Measurements from ENCODE around the gene ADAMTS17.

ADAMTS17 gene

DNA sequence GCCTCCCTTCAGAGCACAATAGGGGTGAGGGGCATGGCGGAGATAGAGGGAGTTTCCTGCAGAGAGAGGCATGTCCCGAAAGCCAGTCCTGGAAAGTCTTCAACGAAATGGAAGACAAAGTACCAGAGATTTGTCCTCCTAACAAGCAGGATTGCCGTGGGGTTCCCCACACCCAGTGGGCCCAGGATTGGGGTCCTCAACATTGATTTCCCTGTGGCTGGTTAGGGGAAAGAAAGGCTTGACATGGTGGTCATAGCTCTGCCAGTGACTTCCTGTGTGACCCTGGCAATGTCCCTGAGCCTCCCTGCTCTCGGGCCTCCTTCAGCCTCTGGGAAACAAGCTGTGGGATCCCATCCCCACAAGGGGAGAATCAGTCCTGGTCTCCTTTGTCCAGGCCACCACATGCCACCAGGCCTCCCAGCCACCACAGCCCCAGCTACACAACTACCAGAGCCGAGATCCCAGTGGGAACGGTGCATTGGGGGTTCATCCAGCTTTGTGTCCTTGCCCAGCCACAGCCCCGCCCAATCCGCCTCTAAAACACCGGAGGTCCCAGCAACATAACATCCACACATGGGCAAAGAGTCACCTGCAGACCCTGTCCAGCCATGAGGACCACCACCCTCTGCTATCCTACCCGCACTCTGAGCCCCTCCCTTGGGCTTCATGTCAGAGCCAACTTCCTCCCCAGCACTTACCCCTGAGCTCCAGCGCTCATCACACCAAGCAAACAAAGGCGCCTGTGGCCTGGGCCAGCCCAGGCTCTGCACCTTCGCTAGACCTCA, 63.0 kb downstream of the ADAMTS17 start:
- no peak for DNase-seq (ENCODE audit: low spot score)

DNA sequence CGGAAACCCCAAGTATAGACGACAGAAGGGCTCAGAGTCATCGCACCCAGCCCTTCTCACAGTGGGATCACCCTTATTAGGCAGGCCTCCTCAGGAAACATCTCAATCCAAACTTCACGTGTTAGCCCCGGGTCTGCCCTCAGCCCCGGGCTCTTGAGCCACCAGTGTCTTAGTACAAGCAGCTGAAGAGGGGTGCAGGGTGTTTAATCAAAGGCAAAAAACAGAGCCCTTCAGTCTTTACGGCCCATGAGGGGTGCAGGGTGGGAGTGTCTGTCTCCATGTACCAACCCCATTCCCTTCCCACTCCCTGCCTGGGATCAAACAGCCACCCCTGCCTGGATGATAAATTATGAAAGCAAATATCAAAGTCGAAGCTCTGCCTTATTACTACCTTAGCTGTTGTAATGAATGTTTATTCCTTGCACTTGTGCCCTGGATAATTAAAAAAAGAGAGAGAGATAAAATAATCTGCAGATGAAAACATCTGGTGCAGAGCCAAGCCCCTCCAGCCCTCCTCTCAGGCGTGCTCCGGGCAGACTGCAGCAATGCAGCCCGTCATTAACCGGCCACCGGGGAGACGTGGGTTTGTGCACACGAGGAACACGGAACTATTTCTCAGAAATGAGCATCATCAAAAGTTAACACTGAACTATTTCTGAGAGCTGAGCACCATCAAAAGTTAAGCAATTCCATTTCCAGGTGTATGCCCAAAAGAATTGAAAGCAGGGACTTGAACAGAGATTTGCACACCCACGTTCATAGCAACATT, 64.5 kb downstream of the ADAMTS17 start:
- DNase-seq (ENCODE audit: low spot score), result no peak

DNA sequence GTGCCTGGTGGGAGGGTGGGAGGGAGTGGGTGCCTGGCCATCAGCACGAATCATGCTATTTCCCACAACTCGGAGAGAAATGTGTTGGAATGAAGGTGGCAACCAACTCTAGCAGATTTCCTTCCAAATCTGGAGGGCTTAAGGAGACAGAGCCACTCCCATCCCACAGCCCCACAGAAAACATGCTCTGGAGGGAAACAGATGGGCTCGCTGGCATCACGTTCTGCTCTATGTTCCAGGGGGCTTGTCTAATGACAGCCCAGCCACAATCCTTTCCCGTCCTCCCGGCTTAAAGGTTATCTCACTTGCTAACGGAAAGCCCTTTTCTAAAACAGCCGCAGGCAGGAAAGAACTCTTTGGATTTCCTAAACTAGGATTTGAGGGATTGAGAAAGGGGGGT, 65.3 kb downstream of the ADAMTS17 start:
- no peak for DNase-seq (ENCODE audit: low spot score)

DNA sequence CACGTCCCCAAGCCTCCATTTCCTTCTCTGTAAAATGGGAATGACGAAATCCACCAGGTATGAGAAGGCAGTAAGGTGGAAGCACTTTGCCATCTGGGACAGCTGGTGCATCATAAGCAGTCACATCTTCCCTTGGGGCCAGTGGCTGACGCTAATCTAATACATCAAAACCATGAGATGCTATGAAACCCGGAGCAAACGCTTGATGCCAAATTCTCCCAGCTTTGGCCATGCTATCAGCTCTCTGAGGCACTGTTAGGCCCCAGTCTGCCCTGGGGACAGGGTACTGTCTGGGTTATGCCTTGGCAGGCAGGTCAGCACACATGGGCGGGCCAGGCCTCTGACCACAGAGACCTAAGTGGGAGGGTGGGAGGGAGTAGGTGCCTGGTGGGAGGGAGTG, 66.1 kb downstream of the ADAMTS17 start:
- DNase-seq (ENCODE audit: low spot score), result no peak

DNA sequence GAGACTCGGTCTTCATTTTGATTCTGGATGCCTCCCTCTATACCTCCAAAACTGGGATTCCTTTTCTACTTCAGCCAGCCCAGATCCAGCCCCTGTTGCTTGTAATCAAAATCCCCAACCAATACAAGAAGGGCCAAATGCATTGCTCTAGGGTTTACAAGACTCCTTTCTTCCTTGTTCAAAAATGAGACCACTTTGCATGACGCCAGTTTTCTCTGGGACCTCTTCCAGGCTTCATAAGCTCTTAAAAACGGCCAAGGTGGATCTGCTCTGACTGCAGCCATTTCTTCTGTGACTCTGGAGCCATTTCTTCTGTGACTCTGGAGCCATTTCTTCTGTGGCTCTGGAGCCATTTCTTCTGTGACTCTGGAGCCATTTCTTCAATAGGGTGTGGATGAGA, 71.9 kb downstream of the ADAMTS17 start:
- no peak for DNase-seq (ENCODE audit: low spot score)

DNA sequence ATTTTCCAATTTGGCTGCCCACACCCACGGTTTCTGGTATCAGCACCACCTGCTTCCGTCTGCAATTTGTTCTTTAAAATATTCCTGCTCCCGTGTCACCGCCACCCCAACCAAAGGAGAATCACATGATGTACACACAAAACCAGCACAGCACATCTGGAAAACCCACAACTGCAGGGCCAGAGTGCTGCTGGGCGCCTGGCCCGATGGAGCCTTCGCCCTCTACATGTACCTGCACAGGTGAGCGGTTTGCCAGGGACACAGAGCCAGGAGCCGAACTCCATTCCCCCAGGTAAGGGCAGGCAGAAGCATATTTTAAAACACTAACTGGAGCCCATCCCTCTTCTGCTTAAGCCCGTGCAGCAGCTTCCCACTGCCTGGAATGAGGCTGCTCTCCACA, 75.6 kb downstream of the ADAMTS17 start:
- DNase-seq (ENCODE audit: low spot score), result no peak

DNA sequence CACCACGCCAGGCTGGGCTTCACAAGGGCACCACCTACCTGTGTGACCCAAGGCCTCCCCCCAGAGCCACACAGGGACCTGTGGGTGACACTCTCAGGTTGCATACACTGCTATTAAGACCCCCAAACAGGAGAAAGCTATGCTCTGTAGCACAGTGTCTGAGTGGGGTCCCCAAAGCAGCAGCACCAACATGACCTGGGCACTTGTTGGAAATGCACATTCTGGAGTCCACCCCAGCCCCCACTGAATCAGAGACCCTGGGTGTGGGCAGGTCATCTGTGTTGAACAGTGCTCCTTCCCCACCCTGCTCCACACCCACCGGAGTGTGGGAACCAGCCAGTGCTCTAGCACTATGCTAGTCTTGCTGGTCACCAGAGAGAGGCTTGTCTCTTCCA, 76.1 kb downstream of the ADAMTS17 start:
- DNase-seq (ENCODE audit: low spot score), result no peak

DNA sequence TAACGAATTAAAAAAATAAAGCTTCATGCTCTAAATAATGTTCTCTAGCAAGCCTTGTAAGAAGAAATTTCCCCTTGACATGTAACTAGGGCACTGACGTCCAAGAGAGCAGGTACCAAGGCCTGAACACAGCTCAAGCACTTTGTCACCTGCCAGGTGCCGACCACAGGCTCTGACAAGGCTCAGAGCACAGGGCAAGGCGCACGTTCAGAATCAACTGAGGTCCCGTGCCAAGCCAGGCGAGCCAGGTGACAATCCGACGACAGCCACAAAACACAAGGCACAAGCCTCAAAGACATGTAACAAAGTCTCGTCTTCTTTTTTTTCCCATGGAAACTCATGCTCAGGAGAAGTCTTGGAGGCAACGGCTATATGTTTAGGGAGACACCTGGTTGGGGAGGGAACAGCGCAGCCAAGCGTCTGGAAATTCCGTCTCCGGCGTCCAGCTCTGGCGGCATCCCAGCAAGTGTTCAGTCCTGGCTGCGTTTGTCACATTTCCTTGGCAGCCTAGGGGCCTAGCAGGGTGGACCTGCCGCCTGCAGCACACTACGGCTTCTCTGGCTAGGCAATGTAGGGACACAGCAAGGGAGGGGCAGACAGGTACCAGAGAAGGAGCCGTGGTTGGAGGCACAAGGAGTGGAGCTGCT, 76.7 kb downstream of the ADAMTS17 start:
- DNase-seq (ENCODE audit: low spot score), result no peak

DNA sequence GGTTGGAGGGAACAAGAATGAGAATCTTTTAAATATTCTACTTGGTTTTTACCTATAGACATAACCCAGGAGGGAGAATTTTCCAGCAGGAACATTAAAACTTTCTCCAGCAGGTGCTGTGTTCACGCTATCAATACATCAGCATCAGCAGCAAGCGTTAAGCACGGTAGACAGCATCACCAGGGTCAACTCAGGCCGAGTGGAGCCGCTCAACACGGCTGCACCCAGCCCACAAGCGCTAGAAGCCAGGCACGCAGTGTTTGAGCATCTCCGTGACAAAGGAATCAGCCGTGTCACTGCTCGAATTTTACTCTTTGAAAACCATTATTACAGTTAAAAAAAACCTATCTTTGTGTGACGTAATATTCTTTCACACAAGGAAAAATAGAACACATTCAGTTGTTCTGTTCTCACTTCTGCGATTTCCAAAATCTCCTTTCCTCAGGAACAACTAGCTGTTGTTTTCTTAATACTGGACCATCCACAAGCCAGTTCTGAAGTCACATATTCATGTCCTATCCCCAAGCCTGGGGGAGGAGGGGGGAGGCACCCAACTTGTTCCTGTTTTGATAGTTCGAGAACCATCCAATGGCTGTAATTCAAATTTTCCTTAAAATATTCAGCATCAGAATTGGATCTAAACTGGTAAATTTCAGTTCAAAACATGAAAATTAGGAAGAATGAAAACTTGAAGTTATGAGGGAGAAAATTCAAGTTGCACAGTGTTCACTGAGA, 77.9 kb downstream of the ADAMTS17 start:
- DNase-seq (ENCODE audit: low spot score), result no peak

DNA sequence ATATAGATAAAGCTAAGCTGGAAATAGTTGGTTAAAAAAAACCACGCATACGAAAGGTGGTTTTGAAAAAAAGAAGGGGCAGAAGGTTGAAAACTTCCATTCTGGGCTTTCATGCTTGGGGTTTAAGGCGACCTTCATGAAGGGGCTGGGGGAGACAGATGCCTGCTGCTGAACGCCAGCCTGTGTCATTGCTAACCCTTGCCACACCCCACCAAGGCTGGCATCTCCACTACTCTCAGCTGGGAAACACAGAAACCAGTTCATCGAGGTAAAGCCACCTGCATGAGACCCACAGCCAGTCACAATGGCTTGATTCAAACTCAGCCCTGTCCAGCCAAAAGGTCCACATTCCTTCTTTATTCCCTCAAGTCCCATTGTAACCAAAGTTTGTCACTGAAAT, 78.7 kb downstream of the ADAMTS17 start:
- DNase-seq (ENCODE audit: low spot score), result no peak

DNA sequence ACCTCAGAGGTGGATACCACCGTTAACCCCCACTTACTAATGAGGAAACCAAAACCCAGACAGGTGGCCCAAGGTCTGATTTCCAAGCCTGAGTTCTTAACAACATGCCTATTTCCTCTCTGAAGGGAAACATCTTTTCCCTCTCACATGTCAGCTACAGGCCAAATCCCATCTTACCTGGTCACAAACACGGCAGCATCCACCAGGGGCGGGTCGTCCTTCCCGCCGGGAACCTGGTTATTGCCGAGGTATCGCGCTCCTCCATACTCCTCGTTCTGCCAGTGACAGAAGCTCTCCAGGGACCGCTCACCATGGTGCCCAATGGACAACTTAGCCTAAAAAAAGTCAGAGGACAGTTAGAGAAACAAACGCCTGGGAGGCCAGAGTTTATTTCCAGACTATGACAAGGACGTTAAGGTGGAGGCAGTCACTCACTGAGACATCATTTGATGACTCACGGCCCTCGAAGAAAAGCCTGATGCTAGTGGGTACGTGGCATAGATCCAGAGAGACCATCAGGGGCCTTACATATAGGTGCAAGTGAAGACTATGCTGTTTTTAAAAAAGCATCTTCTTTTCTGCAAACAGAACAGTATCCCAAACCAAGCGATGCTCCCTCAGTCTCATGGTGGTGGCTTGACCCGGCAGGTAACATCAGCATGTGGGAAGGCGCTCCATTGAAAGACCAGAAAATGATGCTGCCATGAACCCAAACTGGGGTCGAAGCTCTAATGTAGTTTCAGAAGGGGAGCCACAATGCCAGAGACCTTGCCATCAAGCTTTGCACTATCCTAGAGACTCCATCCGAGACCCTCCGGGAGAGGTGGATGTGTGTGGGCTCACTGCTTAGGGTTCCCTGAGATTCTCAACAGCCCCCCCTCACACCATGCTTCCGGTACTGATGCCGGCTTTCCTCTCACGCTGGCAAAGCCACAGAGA, 80.2 kb downstream of the ADAMTS17 start:
- DNase-seq (ENCODE audit: low spot score), result no peak

DNA sequence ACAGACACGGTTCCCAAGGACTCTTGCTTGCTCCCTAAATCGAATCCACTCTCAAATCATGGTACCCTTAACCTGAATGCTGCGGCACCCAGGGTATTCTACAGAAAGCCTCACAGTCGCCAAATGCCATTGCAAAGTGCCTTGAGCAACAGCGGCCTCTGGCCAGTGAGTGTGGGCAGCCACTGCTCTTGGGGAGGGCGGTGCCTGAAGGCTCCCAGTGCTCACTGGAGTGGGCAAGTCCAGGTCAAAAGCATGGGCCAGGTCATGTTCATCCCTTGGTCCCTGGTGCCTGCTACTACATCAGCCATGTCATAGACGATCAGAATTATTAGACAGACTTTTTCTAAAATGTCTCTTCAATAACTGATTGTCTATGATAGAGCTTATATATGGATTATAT, 82.5 kb downstream of the ADAMTS17 start:
- DNase-seq (ENCODE audit: low spot score), result no peak

DNA sequence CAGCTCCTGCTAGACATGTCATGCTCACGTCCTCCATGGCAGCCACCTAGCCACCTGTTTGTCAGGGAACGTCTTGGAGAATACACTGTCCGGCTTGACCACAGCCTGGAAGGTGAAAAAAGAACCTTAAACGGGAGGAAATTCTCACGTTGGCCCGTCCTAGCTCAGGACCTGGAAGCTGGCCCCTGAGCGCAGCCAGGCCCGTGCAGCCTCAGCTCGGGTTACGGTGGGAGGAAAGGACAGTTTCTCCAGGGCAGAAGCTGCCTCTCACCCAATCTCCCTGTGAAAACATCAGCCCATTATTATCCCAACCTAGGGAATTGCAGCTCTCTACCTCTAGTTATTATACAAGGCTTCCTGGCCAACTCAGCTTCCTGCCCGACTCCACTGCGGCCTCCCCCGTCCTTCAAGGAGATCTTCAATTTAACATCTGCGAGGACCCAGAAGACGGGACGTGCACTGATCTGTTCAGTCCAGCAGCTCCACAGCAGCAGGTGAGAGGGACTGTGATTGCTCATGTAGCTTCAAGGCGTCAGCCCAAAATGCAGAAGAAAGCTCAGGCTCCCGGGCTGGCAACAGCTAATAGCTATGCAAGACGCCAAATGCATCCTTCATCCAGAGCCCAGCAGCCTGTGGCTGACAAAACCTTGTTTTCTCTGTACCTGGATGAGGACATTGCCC, 84.7 kb downstream of the ADAMTS17 start:
- no peak for DNase-seq (ENCODE audit: low spot score)

DNA sequence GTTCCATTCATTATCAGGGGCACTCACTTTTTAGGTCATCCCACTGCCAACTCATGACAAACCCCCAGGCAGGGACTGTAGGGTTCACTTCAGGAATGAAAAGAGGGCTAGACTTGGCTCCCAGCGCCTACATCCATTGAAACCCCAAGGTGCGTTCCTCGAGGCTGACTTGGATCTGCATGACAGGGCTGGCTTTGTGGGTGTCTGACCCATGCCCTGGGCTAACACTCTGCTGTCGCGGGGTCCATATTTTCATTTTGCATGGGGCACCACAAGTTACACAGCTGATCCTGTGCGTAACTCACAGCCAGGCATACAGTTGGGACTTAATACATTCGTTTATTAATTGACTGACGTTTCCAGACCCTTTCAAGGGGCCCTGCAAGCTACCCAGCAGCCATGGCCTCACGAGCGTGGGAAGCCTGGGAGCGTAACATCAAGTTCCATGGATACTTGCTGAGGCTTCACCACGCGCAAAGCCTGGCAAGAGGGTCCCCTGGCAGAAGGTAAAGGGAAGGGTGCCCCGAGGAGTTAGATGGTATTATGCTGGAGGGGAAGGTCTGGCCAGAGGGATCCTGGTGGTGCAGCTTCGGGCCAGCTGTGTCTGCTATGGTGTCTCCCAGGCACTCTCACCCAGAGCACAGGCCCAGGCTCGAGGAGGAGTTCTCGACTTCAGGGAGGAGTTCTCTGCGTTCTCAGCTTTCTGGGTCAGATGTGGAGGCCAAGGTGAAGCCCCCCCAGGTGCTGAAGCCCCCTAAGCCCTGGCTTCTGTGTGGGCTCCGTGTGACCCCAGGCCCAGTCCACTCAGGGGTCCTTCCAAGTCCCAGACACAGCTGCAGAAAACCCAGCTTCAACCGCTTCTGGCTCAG, 85.4 kb downstream of the ADAMTS17 start:
- DNase-seq (ENCODE audit: low spot score), result no peak

DNA sequence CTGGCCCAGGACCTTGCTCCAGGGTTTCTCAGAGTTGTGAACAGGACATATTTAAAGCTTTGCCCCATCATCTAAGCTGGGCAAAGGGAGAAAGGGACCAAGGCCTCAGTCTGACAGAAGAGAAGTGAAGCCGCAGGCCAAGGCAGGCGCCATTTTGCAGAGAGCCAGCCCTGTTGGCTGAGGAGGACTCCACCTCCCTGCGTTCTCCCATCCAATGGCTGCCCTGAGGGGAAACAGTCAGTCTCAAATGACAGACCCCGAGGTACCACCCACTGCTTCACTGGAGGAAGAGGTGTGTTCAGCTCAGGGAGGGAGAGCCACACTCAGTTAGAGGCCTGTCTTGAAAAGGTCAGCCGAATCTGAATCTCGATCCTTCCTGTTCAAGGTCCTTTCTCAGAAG, 86.1 kb downstream of the ADAMTS17 start:
- no peak for DNase-seq (ENCODE audit: low spot score)

DNA sequence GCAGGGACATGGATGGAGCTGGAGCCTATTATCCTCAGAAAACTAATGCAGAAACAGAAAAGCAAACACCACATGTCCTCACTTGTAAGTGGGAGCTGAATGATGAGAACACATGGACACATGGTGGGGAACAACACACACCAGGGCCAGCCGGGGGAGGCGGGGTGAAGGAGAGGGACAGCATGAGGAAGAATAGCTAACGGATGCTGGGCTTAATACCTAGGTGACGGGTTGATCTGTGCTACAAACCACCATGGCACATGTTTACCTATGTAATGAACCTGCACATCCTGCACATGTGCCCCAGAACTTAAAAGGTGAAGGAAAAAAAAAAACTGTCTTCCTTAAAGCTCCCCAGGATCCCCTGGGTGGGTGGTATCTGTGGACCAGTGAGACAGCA, 87.1 kb downstream of the ADAMTS17 start:
- no peak for DNase-seq (ENCODE audit: low spot score)

DNA sequence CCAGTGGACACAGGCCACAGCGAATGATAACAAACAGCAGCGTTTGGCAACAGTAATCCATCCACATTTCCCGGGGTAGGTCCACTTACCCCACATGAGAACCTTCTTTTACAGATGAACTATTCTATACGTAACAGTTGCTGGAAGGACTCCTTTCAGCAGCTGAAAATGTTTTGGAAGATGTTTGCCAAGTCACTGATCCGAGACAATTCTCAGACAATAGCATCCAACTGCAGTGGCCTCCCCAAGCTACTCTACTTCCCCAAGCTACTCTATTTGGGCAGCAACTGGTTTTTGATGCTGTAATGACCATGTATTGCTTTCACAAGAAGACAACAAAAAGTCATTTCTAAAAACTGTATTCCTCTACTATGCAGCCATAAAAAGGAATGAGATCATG, 87.5 kb downstream of the ADAMTS17 start:
- no peak for DNase-seq (ENCODE audit: low spot score)

DNA sequence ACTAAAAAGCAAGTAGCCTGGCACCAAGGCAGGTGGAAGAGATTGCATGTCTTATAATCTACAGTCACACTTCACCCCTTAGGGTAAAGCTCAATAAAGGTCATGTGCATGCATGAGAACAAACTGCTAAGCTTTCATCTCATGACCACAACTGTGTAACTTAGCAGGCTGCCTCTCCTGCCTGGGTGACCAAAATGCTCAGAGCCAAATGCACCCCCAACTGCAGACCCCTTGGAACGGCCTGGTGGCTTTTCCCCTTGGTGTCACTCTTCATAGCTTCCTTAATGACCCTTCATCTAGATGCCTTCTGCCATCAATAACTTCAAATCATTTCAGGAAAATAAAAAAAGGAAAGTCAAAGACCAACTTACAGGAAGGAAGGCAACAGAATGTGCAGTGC, 88.1 kb downstream of the ADAMTS17 start:
- no peak for DNase-seq (ENCODE audit: low spot score)

DNA sequence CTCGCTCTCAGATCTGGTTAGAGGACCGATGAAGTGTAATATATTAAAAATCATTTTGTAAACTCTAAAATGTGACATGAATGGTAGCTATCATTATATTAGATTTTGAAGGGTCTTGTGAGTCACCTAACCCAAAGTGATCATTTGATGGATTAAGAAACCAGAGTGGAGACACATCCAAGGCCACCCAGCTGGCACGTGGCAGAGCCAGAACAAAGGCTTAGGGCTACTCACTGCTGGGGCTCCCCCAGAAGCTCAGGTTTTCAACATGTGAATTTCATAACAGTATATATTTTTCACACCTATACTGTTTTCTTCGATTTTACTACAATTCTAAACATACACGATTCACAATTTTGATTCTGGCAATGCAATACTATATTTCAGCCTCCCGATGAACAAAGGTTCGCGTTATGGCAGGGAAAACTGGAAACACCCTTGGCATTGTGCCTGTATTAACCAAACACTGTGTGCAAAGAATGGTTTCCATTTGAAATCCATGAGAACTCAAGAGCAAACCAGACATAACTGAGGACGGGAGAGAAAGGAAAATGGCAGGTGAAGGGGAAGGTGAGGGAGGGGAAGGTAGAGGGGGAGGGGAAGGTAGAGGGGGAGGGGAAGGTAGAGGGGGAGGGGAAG, 88.9 kb downstream of the ADAMTS17 start:
- no peak for DNase-seq (ENCODE audit: low spot score)

Measured in AG08396 (cell line).